Adrenal gland (tissue), 5 donors: Measurements from ENCODE around the gene GLB1L3.

Experiments used
- POLR2A ChIP-seq, 2 donors: fragments of 450-650 bp; IDR thresholded peaks; one replicate each; pipeline ENCODE4 v1.6.1; 2017; ENCODE audit warnings: antibody characterized with exemption in 2 of 2, mild to moderate bottlenecking in 2 of 2, moderate library complexity in 1 of 2
- TF ChIP-seq, protein P1 (sequence below), 6 experiments: fragments of 450-650 bp in 4 of 6; fragments of 200-600 bp in 2 of 6; sonication (generic) in 1 of 6; IDR thresholded peaks; 1 replicate in 5 of 6; 2 replicates in 1 of 6; pipeline versions ENCODE4 v1.5.1 to v1.8.0; 2016 to 2021; ENCODE audit warnings: antibody characterized with exemption in 6 of 6, mild to moderate bottlenecking in 2 of 6, moderate library complexity in 1 of 6
- donor health status: DM: no; HTN: no; CAD: no.

DNA sequence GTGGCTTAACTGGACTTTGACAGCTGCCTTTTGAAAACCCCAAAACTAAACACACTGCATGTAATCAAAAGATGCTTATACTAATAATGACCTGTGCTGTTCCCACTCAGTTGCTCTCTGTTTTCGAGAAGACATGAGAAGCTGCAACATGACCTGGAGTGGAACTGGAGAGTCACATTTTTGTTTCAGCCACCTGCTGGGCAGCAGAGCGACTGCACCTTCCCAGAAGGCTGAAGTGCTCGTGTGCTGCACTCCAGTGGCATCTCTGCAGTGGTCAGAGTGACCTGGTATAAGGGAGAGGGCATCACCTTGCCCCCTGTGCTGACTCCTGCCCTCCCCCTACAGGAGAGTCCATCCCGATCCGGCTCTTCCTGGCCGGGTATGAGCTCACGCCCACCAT lies 31.6 kb upstream of the GLB1L3 start:
- TF ChIP-seq, protein P1, sequence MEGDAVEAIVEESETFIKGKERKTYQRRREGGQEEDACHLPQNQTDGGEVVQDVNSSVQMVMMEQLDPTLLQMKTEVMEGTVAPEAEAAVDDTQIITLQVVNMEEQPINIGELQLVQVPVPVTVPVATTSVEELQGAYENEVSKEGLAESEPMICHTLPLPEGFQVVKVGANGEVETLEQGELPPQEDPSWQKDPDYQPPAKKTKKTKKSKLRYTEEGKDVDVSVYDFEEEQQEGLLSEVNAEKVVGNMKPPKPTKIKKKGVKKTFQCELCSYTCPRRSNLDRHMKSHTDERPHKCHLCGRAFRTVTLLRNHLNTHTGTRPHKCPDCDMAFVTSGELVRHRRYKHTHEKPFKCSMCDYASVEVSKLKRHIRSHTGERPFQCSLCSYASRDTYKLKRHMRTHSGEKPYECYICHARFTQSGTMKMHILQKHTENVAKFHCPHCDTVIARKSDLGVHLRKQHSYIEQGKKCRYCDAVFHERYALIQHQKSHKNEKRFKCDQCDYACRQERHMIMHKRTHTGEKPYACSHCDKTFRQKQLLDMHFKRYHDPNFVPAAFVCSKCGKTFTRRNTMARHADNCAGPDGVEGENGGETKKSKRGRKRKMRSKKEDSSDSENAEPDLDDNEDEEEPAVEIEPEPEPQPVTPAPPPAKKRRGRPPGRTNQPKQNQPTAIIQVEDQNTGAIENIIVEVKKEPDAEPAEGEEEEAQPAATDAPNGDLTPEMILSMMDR (IDR thresholded peaks at IDR 0.05) = peak; percentile 9 to 51 (median 42)
- no peak for TF ChIP-seq POLR2A (IDR thresholded peaks at IDR 0.05)
